Central memory CD8-positive, alpha-beta T cell (primary cell): ENCODE results near the gene TPSG1.
A peak's percentile ranks its signal among the peaks of the same experiment; 100 is the strongest.

ENCODE experiments used
- ATAC-seq: fragments of 150-1000 bp; cut with Tn5 transposase; replicated peaks from 2 replicates; pipeline ENCODE4 v1.10.0; 2022; ENCODE audit warnings: mild to moderate bottlenecking, moderate FRiP score, moderate number of reproducible peaks; ENCODE audit not compliant: poor library complexity, severe bottlenecking; ENCODE audit errors: extremely low read depth
- DNase-seq, 2 donors: peaks; one replicate each; pipeline ENCODE4 v3.0.0; 2021; ENCODE audit warnings: low spot score in 2 of 2
- H3K27ac Mint-ChIP-seq: one replicate; pipeline ENCODE4 v1.8.0; 2022; ENCODE audit warnings: low read depth, mild to moderate bottlenecking, moderate library complexity, mixed read lengths
- H3K27me3 Mint-ChIP-seq: one replicate; pipeline ENCODE4 v1.8.0; 2022; ENCODE audit warnings: mixed read lengths
- H3K36me3 Mint-ChIP-seq: one replicate; pipeline ENCODE4 v1.8.0; 2022; ENCODE audit warnings: mild to moderate bottlenecking, moderate library complexity, mixed read lengths; ENCODE audit not compliant: insufficient read depth
- H3K4me1 Mint-ChIP-seq: one replicate; pipeline ENCODE4 v1.8.0; 2022; ENCODE audit warnings: mixed read lengths
- H3K4me3 Mint-ChIP-seq: one replicate; pipeline ENCODE4 v1.8.0; 2022; ENCODE audit warnings: mild to moderate bottlenecking, moderate library complexity, mixed read lengths
- H3K9me3 Mint-ChIP-seq: one replicate; pipeline ENCODE4 v1.8.0; 2022; ENCODE audit warnings: mixed read lengths

TPSG1 gene

DNA sequence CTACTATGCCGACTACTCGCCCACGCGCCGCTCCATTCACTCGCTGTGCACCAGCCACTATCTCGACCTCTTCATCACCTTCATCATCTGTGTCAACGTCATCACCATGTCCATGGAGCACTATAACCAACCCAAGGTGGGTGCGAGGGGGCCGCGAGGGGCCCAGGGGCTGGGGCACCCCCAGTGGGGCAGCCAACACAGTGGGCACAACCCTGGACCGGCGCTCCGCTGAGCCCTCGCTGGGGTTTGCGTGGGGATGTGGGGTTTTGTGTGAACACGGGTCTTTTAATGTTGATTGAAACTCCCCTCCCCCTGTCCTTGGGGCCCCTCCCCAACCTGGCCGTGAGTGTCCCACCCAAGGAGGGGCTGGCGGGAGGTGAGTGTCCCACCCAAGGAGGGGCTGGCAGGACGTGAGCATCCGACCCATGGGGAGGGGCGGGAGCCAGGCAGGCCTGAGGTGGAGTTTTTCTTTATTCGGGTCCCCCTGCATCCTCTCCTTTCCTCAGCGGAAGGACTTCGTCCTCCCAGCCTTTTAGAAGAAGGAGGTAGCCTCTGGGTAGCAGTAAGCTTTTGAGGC is 11.2 kb downstream of the TPSG1 start:
- H3K9me3 Mint-ChIP-seq = no peaks in the 10 kb centered on the region
- DNase-seq = no peak
- no peak for ATAC-seq
- no peak overlapping the region for H3K27ac Mint-ChIP-seq
- H3K4me1 Mint-ChIP-seq = no peaks in the 10 kb centered on the region
- H3K4me3 Mint-ChIP-seq = no peak overlapping the region
- H3K36me3 Mint-ChIP-seq = peaks cover 3% of the 10 kb centered on the region
- no peaks in the 10 kb centered on the region for H3K27me3 Mint-ChIP-seq

DNA sequence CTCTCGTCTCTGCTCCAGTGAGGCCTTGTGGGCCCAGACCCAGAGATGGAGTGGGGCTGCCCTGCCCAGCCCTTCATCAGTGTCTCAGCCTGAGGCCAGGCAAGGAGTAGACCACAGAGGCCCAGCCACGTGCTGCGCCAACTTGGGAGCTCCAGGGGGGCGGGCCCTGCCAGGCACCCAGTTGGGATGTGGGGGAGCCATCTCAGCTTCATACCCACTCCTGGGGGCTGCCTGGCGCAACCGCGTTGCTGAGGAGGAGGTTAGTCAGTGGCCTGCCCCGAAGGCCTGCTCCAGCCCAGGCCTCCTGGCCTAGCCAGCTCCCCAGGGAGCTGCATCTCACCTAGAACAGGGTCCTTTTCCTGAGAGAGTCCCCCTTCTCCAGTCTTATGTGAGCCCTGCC is 11.8 kb downstream of the TPSG1 start:
- Mint-ChIP-seq H3K27me3 (no peaks in the 10 kb centered on the region), H3K27ac (no peak overlapping the region), H3K4me1 (no peaks in the 10 kb centered on the region), H3K36me3 (peaks cover 1% of the 10 kb centered on the region), H3K9me3 (no peaks in the 10 kb centered on the region), H3K4me3 (no peak overlapping the region)
- DNase-seq (no peak), ATAC-seq (no peak)

DNA sequence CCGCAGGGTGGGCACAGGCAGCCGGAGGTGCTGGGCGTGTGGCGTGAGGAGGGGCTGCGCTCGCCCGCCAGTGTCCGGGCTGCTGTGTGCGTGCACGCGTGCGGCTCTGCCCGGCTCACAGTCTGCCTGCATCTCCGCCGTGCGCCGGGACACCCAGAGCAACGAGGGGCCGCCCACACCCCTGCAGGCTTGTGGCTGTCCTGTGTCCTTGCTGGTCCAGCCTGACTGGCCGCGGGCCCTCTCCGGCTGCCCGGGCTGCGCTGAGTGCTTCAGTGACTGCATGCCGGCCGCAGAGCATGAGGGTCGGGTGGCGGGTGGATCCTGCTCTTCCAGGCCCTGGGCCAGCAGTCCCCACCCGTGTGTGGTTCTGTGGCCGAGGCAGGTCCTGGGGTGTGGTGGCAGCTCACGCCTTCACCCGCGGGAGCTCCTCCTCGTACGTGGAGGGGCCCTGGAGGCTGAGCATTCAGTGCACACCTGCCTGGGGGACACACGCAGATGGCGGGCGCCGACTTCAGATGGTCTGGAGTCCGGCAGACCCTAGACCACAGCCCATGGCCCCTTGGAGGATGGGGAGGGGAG is 12.4 kb downstream of the TPSG1 start:
- no peak overlapping the region for H3K4me3 Mint-ChIP-seq
- H3K9me3 Mint-ChIP-seq = no peaks in the 10 kb centered on the region
- no peaks in the 10 kb centered on the region for H3K27me3 Mint-ChIP-seq
- ATAC-seq = no peak
- no peak overlapping the region for H3K27ac Mint-ChIP-seq
- H3K36me3 Mint-ChIP-seq = no peaks in the 10 kb centered on the region
- DNase-seq = no peak
- no peaks in the 10 kb centered on the region for H3K4me1 Mint-ChIP-seq

DNA sequence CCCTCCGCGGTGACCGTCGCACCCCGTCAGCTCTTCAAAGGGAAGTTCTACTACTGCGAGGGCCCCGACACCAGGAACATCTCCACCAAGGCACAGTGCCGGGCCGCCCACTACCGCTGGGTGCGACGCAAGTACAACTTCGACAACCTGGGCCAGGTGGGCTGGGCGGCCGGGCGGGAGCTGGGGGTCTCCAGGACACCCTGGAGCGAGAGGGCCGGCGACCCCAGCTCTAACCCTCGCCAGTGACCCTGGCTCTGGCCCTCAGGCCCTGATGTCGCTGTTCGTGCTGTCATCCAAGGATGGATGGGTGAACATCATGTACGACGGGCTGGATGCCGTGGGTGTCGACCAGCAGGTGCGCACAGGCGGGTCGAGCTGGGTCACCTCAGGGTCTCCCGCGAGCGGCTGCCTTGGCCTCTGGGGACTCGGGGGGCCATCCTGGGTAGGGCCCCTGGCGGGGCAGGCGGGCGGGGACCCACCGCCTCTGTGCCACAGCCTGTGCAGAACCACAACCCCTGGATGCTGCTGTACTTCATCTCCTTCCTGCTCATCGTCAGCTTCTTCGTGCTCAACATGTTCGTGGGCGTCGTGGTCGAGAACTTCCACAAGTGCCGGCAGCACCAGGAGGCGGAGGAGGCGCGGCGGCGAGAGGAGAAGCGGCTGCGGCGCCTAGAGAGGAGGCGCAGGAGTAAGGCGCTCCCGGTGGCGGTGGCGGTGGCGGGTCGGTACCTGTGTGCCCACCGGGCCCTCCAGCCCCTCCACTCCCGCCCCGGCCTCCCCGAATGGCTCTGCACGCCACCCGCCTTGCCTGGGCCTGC is 13.4 kb downstream of the TPSG1 start:
- no peaks in the 10 kb centered on the region for H3K4me1 Mint-ChIP-seq
- no peaks in the 10 kb centered on the region for H3K36me3 Mint-ChIP-seq
- no peak overlapping the region for H3K4me3 Mint-ChIP-seq
- H3K27ac Mint-ChIP-seq = no peak overlapping the region
- no peaks in the 10 kb centered on the region for H3K27me3 Mint-ChIP-seq
- ATAC-seq (no peak), DNase-seq (no peak)
- H3K9me3 Mint-ChIP-seq = no peaks in the 10 kb centered on the region

DNA sequence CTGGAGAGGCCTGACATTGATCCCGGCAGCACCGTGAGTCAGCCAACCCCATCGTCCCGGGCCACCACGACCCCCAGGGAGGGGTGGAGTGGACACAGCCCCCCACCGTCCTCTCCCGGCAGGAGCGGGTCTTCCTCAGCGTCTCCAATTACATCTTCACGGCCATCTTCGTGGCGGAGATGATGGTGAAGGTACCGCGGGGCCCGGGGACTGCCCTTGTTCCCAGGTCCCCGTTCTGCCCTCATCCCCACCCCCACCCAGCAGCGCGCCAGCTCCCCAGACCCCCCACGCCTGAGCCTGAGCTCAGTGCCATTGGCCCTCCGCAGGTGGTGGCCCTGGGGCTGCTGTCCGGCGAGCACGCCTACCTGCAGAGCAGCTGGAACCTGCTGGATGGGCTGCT is 14.6 kb downstream of the TPSG1 start:
- no peak overlapping the region for H3K27ac Mint-ChIP-seq
- ATAC-seq = no peak
- no peaks in the 10 kb centered on the region for H3K36me3 Mint-ChIP-seq
- DNase-seq = no peak
- no peak overlapping the region for H3K4me3 Mint-ChIP-seq
- no peaks in the 10 kb centered on the region for H3K27me3 Mint-ChIP-seq
- H3K4me1 Mint-ChIP-seq = no peaks in the 10 kb centered on the region
- H3K9me3 Mint-ChIP-seq = no peaks in the 10 kb centered on the region

DNA sequence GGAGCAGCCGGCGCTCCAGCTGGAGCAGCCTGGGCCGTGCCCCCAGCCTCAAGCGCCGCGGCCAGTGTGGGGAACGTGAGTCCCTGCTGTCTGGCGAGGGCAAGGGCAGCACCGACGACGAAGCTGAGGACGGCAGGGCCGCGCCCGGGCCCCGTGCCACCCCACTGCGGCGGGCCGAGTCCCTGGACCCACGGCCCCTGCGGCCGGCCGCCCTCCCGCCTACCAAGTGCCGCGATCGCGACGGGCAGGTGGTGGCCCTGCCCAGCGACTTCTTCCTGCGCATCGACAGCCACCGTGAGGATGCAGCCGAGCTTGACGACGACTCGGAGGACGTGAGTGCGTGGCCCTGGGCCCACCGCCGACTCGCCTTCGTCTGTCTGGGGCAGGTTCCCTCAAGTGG is 16.0 kb downstream of the TPSG1 start:
- H3K36me3 Mint-ChIP-seq = no peaks in the 10 kb centered on the region
- H3K27me3 Mint-ChIP-seq = no peaks in the 10 kb centered on the region
- H3K27ac Mint-ChIP-seq = no peak overlapping the region
- no peak for DNase-seq
- H3K4me3 Mint-ChIP-seq = no peak overlapping the region
- no peaks in the 10 kb centered on the region for H3K4me1 Mint-ChIP-seq
- H3K9me3 Mint-ChIP-seq = no peaks in the 10 kb centered on the region
- ATAC-seq = no peak

DNA sequence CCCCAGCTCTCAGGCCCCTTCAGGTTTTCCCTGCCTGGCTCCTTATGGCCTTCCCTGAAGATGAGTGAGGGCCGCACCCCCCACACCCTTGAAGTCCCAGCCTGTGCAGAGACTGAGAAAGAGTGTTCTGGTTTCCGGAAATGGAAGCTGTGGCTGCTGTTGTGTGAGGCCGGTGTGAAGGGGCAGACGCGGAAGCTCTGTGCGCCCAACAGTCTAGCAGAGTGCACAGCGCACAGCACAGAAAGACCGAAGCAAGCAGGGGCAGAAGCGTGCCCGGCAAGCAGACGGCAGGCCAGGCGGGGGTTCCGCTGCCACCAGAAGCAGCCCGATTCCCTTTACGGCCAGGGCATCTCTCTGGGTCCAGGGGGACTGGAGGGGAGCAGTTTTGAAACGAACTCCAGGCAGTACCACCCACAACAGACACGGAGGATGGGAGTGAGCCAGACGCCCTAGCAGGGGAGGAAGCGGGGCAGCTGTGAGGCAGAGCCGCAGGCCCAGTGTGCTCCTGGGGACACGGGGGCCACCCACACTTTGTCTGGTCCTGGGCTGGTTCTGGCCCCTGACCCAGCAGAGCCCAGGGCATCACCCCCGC is 16.7 kb downstream of the TPSG1 start:
- Mint-ChIP-seq H3K4me1 (no peaks in the 10 kb centered on the region), H3K36me3 (no peaks in the 10 kb centered on the region), H3K9me3 (no peaks in the 10 kb centered on the region), H3K4me3 (peak overlapping the region; percentile 62), H3K27me3 (no peaks in the 10 kb centered on the region), H3K27ac (peak overlapping the region; percentile 38)
- DNase-seq (no peak), ATAC-seq (peak; percentile 40)

DNA sequence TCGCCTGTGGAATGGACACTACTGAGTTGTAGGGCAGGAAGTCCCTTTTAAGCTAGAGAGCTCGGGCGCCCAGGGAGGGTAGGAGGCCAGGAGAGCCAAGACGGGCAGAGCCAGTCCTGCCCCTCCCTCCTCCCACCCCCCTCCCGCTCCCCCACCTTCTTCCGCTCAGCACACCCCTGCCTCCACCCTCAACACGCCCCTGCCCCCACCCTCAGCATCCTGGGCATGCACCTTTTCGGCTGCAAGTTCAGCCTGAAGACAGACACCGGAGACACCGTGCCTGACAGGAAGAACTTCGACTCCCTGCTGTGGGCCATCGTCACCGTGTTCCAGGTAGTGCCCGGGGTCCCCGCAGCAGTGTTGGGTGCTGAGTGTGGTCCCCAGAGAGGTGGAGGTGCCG is 18.3 kb downstream of the TPSG1 start:
- no peak for ATAC-seq
- peak overlapping the region; percentile 62 for H3K4me3 Mint-ChIP-seq
- no peak for DNase-seq
- H3K4me1 Mint-ChIP-seq = no peaks in the 10 kb centered on the region
- H3K9me3 Mint-ChIP-seq = no peaks in the 10 kb centered on the region
- no peak overlapping the region for H3K27ac Mint-ChIP-seq
- H3K27me3 Mint-ChIP-seq = no peaks in the 10 kb centered on the region
- H3K36me3 Mint-ChIP-seq = no peaks in the 10 kb centered on the region

DNA sequence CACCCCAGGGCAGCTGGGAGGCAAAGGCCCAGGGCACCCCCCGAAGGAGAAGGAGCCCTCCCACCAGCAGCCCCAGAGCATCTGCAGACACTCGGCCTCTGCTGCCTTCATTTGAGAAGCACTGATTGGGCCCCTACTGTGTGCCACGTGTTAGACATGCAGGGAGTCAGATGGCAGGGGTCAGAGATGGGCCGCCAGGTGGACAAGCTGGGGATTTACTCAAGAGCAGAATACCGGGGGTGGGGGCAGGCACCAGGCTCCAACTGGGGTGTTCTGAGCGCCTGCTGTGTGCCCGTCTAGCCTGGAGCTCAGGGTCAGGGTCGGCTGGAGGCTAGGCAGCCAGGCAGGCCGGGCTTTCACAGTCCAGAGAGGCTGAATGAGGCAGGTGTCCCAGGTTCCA is 18.7 kb downstream of the TPSG1 start:
- ATAC-seq (no peak), DNase-seq (no peak)
- Mint-ChIP-seq H3K4me1 (no peaks in the 10 kb centered on the region), H3K27ac (no peak overlapping the region), H3K36me3 (no peaks in the 10 kb centered on the region), H3K4me3 (no peak overlapping the region), H3K27me3 (no peaks in the 10 kb centered on the region), H3K9me3 (no peaks in the 10 kb centered on the region)

DNA sequence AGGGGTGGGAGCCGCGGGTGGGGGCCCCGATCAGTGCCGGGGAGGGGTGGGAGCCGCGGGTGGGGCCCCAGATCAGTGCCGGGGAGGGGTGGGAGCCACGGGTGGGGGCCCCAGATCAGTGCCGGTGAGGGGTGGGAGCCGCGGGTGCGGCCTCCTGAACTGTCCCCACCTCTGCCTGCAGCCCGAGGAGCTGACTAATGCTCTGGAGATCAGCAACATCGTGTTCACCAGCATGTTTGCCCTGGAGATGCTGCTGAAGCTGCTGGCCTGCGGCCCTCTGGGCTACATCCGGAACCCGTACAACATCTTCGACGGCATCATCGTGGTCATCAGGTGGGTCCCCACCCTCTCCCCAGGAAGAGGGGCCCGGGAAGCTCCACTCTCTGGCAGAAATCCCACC is 20.1 kb downstream of the TPSG1 start:
- Mint-ChIP-seq H3K9me3 (peaks cover 1% of the 10 kb centered on the region), H3K27ac (no peak overlapping the region), H3K27me3 (no peaks in the 10 kb centered on the region), H3K4me3 (no peak overlapping the region), H3K36me3 (no peaks in the 10 kb centered on the region), H3K4me1 (peaks cover 1% of the 10 kb centered on the region)
- no peak for ATAC-seq
- no peak for DNase-seq

DNA sequence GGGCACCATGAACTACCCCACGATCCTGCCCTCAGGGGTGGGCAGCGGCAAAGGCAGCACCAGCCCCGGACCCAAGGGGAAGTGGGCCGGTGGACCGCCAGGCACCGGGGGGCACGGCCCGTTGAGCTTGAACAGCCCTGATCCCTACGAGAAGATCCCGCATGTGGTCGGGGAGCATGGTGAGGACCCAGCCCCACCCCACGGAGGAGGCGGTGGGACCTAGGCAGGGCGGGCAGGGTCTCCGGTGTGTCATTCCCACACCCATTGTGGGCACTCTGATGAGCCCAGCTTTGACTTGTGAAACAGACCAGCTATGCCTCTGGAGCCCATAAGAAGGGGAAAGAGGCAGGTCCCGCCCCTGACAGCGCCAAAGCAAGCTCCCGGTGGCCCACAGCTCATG is 22.8 kb downstream of the TPSG1 start:
- Mint-ChIP-seq H3K4me1 (peaks cover 5% of the 10 kb centered on the region), H3K27ac (no peak overlapping the region), H3K9me3 (peaks cover 5% of the 10 kb centered on the region), H3K36me3 (peaks cover 2% of the 10 kb centered on the region), H3K27me3 (no peaks in the 10 kb centered on the region), H3K4me3 (no peak overlapping the region)
- ATAC-seq = no peak
- no peak for DNase-seq

DNA sequence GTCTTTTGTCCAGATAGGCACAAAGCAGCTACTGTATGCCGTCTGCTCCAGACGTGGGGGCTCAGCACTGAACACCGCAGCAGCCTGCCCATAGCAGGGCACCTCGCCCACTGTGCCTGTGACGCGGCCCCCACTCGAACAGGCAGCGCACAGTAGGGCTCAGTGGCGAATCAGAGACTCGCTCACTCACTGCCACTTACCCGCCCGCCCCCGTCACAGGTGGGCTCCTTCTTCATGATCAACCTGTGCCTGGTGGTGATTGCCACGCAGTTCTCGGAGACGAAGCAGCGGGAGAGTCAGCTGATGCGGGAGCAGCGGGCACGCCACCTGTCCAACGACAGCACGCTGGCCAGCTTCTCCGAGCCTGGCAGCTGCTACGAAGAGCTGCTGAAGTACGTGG is 23.6 kb downstream of the TPSG1 start:
- no peak for DNase-seq
- H3K4me1 Mint-ChIP-seq = peaks cover 5% of the 10 kb centered on the region
- no peak overlapping the region for H3K4me3 Mint-ChIP-seq
- H3K27me3 Mint-ChIP-seq = no peaks in the 10 kb centered on the region
- ATAC-seq = no peak
- no peak overlapping the region for H3K27ac Mint-ChIP-seq
- peaks cover 5% of the 10 kb centered on the region for H3K9me3 Mint-ChIP-seq
- peaks cover 2% of the 10 kb centered on the region for H3K36me3 Mint-ChIP-seq
